Measurements from ENCODE around the gene SLC16A11. TPM values are rescaled to one million over a fixed set of nuclear protein-coding genes. Genes with fewer than 3 reads are reported as not detected.

SLC16A11 gene
- total and polyA plus RNA-seq, 9 of the 15 experiments (the other 6 are each of a cell fraction or from before 2014, with no cell fraction given), result not detected

DNA sequence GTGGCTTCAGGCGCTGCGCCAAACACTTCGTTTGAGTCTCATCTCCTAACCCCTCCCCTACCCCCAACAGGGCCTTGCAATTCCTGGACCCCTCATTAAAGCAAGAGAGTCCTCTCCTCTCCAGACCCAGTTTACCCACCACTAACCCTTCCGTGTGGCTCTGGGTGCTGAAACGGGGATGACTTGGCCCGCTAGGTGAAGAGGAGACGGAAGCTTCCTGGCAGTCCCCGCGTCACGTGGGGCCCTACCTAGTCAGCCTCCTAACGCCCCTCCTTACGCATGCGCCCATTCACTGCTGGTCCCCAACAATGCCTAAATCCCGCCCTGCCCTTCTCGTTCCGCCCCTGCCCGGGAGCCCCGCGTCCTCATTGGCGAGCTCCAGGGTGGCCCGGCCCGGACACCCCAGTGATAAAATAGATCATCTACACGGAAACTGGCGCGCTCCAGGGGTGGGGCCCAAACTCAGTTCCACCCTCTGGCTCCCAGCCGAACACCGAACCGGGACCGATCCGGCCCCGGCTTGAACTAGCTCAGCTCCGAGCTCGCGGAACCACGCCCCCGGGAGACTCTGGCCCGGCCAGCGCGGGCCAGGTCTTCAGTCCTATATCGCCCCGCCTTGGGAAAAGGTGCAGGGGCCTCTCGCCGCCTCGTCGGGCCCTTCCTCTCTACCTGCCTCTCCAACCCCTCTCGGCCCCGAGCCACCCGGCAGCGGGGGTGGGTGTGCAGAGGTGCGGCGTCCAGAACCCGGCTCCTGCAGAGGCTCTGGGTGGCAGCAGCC is 8.1 kb downstream of the SLC16A11 start, which contains the start of gene SLC16A13 (continued):
- TF ChIP-seq TCF7 (IDR thresholded peaks at IDR 0.05; ENCODE audit: borderline replicate concordance) (no peak), FOXJ3 (CRISPR knock-in tag; IDR thresholded peaks at IDR 0.05) (no peak), ZNF766 (CRISPR knock-in tag; conservative IDR thresholded peaks at IDR 0.05) (no peak), CTBP1 (IDR thresholded peaks at IDR 0.05; ENCODE audit: borderline replicate concordance) (peak; percentile 69; the same call in 1 of the 2 replicates), MAFK (IDR thresholded peaks at IDR 0.05; ENCODE audit: low read length) (no peak), NR2C2 (CRISPR knock-in tag; IDR thresholded peaks at IDR 0.05) (no peak), NR2C2 (tag; IDR thresholded peaks at IDR 0.05) (no peak; the same call in 1 of the 2 replicates), HMG20A (CRISPR knock-in tag; conservative IDR thresholded peaks at IDR 0.05) (no peak), ZNF253 (CRISPR knock-in tag; conservative IDR thresholded peaks at IDR 0.05) (no peak), ILK (tag; IDR thresholded peaks at IDR 0.05; ENCODE audit: borderline replicate concordance, low read depth) (no peak), PCBP2 (IDR thresholded peaks at IDR 0.05; ENCODE audit: low read depth, low read length, poor library complexity, severe bottlenecking) (no peak), RHOXF2B (CRISPR knock-in tag; conservative IDR thresholded peaks at IDR 0.05) (no peak), ZBTB12 (CRISPR knock-in tag; IDR thresholded peaks at IDR 0.05) (no peak), MYBL2 (IDR thresholded peaks at IDR 0.05; ENCODE audit: low read depth) (no peak), MYBL2 (CRISPR knock-in tag; IDR thresholded peaks at IDR 0.05; ENCODE audit: borderline replicate concordance) (no peak), ETV5 (CRISPR knock-in tag; IDR thresholded peaks at IDR 0.05; ENCODE audit: low read depth) (no peak; the same call in 1 of the 2 replicates), ZNF830 (CRISPR knock-in tag; IDR thresholded peaks at IDR 0.05) (no peak), HDAC8 (tag; IDR thresholded peaks at IDR 0.05) (no peak), CCAR2 (IDR thresholded peaks at IDR 0.05; ENCODE audit: low read depth, low read length) (no peak), RFX7 (CRISPR knock-in tag; IDR thresholded peaks at IDR 0.05) (no peak), FOXA3 (CRISPR knock-in tag; conservative IDR thresholded peaks at IDR 0.05 in 1 of 2, IDR thresholded peaks at IDR 0.05 in 1 of 2) (no peak), HCFC1 (IDR thresholded peaks at IDR 0.05; ENCODE audit: low read depth, low read length) (0 out of 2 replicates have a peak, but pooled peaks have one; percentile 16), SMAD4 (CRISPR knock-in tag; conservative IDR thresholded peaks at IDR 0.05) (no peak; the same call in 1 of the 2 replicates), SRSF7 (optimal IDR thresholded peaks at IDR 0.05; ENCODE audit: low read depth, low read length) (no peak), CHD2 (IDR thresholded peaks at IDR 0.05; ENCODE audit: low read depth, low read length) (no peak)
- TF ChIP-seq, protein P1, sequence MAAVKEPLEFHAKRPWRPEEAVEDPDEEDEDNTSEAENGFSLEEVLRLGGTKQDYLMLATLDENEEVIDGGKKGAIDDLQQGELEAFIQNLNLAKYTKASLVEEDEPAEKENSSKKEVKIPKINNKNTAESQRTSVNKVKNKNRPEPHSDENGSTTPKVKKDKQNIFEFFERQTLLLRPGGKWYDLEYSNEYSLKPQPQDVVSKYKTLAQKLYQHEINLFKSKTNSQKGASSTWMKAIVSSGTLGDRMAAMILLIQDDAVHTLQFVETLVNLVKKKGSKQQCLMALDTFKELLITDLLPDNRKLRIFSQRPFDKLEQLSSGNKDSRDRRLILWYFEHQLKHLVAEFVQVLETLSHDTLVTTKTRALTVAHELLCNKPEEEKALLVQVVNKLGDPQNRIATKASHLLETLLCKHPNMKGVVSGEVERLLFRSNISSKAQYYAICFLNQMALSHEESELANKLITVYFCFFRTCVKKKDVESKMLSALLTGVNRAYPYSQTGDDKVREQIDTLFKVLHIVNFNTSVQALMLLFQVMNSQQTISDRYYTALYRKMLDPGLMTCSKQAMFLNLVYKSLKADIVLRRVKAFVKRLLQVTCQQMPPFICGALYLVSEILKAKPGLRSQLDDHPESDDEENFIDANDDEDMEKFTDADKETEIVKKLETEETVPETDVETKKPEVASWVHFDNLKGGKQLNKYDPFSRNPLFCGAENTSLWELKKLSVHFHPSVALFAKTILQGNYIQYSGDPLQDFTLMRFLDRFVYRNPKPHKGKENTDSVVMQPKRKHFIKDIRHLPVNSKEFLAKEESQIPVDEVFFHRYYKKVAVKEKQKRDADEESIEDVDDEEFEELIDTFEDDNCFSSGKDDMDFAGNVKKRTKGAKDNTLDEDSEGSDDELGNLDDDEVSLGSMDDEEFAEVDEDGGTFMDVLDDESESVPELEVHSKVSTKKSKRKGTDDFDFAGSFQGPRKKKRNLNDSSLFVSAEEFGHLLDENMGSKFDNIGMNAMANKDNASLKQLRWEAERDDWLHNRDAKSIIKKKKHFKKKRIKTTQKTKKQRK (IDR thresholded peaks at IDR 0.05; ENCODE audit: borderline replicate concordance, low read depth, low read length), result no peak
